ENCODE data around the gene GNAL. TPM values are rescaled to one million over a fixed set of nuclear protein-coding genes. Genes with fewer than 3 reads are reported as not detected.
"Not testable (repeated sequence)": the region's sequence is repeated elsewhere in the genome, so short reads cannot be mapped to it uniquely, and the experiment has no call there.

Gene GNAL
- total RNA-seq, 6 donors from 2014 or later = 1.00 to 6.7 (median 3.5) TPM

DNA sequence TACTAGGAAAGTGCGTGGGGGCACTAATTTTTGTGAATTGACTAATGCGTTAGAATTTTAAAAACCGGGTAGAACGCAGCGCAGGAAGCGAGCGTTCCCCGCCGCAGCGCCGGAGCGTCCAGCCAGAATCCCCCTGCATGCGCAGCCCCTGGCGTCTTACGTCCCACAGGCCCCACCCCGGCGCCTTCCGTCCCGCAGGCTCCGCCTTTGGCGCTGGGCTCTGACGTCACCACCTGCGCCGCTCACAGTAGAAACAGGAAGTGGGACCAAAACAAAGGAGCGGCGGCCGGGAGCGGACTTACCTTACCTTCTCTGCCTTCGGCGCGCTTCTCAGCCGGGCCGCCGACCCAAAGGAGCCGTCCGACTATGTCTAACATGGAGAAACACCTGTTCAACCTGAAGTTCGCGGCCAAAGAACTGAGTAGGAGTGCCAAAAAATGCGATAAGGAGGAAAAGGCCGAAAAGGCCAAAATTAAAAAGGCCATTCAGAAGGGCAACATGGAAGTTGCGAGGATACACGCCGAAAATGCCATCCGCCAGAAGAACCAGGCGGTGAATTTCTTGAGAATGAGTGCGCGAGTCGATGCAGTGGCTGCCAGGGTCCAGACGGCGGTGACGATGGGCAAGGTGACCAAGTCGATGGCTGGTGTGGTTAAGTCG lies 162.2 kb downstream of the GNAL start, which contains the start of gene CHMP1B:
CHMP1B (plus strand) TSS at position 268 of the 660 bp plus-strand sequence; CDS start at position 367, 99 bp downstream.
- peak; percentile 98 to 99 for TF ChIP-seq POLR2AphosphoS5 (IDR thresholded peaks at IDR 0.05)
- TF ChIP-seq, protein P1, sequence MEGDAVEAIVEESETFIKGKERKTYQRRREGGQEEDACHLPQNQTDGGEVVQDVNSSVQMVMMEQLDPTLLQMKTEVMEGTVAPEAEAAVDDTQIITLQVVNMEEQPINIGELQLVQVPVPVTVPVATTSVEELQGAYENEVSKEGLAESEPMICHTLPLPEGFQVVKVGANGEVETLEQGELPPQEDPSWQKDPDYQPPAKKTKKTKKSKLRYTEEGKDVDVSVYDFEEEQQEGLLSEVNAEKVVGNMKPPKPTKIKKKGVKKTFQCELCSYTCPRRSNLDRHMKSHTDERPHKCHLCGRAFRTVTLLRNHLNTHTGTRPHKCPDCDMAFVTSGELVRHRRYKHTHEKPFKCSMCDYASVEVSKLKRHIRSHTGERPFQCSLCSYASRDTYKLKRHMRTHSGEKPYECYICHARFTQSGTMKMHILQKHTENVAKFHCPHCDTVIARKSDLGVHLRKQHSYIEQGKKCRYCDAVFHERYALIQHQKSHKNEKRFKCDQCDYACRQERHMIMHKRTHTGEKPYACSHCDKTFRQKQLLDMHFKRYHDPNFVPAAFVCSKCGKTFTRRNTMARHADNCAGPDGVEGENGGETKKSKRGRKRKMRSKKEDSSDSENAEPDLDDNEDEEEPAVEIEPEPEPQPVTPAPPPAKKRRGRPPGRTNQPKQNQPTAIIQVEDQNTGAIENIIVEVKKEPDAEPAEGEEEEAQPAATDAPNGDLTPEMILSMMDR (IDR thresholded peaks at IDR 0.05) = no peak
- peak in 1 of 4 donors; percentile 92 for TF ChIP-seq EP300 (IDR thresholded peaks at IDR 0.05)
- TF ChIP-seq POLR2A (IDR thresholded peaks at IDR 0.05) = peak; percentile 89 to 99 (median 98)
- ATAC-seq (ENCODE audit: low FRiP score in 2 of 2) (peak; percentile 98 to 99), DNase-seq (peak; percentile 99 to 100)
- Histone ChIP-seq H3K9me3 (no peaks in the 10 kb centered on the region), H3K4me3 (peak within 1 kb of the TSS; percentile 71 to 92 (median 78)), H3K27ac (peak within 1 kb of the TSS; percentile 95 to 97 (median 96)), H3K27me3 (no peaks in the 10 kb centered on the region), H3K36me3 (peaks cover 0 to 11% (median 0%) of the 10 kb centered on the region in 4 donors), H3K4me1 (peaks cover 16 to 44% (median 33%) of the 10 kb centered on the region in 4 donors)
- WGBS, 2 donors = 0% methylated on average over 36 to 48 of the region's 53 CpGs

DNA sequence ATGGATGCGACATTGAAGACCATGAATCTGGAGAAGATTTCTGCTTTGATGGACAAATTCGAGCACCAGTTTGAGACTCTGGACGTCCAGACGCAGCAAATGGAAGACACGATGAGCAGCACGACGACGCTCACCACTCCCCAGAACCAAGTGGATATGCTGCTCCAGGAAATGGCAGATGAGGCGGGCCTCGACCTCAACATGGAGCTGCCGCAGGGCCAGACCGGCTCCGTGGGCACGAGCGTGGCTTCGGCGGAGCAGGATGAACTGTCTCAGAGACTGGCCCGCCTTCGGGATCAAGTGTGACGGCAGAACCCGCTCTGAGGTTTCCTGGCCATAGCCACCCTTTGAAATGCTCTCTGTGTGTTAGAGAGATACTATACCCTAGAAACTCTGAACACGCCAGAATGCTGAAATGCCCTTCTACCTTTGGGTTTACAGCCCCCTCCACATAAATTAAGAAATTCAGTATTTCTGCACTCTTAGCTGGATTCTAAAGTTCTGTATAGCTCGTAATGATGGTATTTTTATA lies 162.8 kb downstream of the GNAL start:
- no peaks in the 10 kb centered on the region for H3K9me3 ChIP-seq
- peaks cover 0 to 13% (median 0%) of the 10 kb centered on the region in 4 donors for H3K36me3 ChIP-seq
- H3K27ac ChIP-seq = peak overlapping the region; percentile 95 to 97 (median 96)
- peaks cover 16 to 49% (median 34%) of the 10 kb centered on the region in 4 donors for H3K4me1 ChIP-seq
- 1 to 2% methylated on average over 5 to 10 of the region's 23 CpGs for WGBS, 2 donors
- peak overlapping the region; percentile 71 to 92 (median 78) for H3K4me3 ChIP-seq
- peak; percentile 61 to 86 for DNase-seq
- peak; percentile 52 to 68 for ATAC-seq (ENCODE audit: low FRiP score in 2 of 2)
- no peaks in the 10 kb centered on the region for H3K27me3 ChIP-seq
- TF ChIP-seq EP300 (IDR thresholded peaks at IDR 0.05) = no peak
- TF ChIP-seq POLR2A (IDR thresholded peaks at IDR 0.05) = no peak
- no peak for TF ChIP-seq POLR2AphosphoS5 (IDR thresholded peaks at IDR 0.05)
- TF ChIP-seq, protein P1 (IDR thresholded peaks at IDR 0.05) = no peak

DNA sequence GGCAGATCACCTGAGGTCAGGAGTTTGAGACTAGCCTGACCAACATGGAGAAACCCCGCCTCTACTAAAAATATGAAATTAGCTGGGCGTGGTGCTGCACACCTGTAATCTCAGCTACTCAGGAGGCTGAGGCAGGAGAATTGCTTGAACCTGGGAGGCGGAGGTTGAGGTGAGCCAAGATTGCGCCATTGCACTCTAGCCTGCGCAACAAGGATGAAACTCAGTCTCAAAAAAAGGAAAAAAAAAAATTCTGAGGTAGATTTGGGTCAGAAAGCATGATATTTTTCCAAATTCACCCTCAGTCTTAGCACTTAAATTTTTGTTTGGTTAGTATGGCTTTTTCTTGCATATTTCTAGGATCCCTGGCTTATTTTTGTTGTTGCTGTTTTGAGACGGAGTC lies 165.5 kb downstream of the GNAL start:
- H3K27me3 ChIP-seq; H3K4me3 ChIP-seq; H3K27ac ChIP-seq; H3K9me3 ChIP-seq; ATAC-seq (ENCODE audit: low FRiP score in 2 of 2); DNase-seq: not testable (repeated sequence)
- 90 to 95% methylated on average over 6 of the region's 6 CpGs for WGBS, 2 donors
- Histone ChIP-seq H3K4me1 (peaks cover 16 to 58% (median 37%) of the 10 kb centered on the region in 4 donors), H3K36me3 (peaks cover 0 to 13% (median 0%) of the 10 kb centered on the region in 4 donors)

DNA sequence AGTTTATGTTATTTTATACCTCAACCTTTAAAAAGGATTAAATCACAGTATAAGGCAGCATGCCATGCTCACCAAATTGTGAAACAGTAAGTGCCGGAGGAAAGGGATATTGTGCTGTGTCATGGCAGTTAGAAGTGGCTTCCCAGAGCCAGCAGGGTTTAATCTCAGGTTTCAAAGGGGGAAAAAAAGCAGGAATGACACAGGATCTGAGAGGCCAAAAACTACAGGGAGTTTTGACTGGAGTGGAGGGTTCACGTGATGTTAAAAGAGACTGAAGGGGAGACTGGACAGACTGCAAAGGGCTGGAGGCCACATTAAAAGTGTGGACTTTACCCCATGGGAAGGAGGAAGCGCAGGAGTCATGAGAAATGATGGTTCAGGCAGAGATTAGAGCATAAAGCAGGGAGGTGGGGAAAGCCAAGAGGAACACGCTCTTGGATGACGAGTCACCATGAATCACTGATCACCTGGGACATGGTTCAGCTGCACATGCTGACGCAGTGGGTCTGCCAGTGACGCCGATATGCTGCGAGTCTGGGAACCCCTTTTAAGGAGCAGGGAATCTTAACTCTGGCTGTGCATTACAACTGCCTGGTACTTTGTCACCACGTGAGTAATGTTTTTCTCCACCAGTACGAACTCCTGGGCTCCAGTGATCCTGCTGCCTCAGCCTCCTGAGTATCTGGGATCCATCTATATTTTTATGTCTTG lies 168.3 kb downstream of the GNAL start:
- Histone ChIP-seq H3K36me3 (peaks cover 0 to 13% (median 0%) of the 10 kb centered on the region in 4 donors), H3K4me1 (peaks cover 16 to 60% (median 30%) of the 10 kb centered on the region in 4 donors), H3K27ac (peak overlapping the region; percentile 40 to 71 (median 55)), H3K4me3 (no peak overlapping the region), H3K27me3 (no peaks in the 10 kb centered on the region), H3K9me3 (no peaks in the 10 kb centered on the region)
- TF ChIP-seq, protein P1 (IDR thresholded peaks at IDR 0.05) = no peak
- peak in 2 of 4 donors; percentile 71 to 78 for TF ChIP-seq EP300 (IDR thresholded peaks at IDR 0.05)
- peak in 1 of 4 donors; percentile 49 for TF ChIP-seq POLR2A (IDR thresholded peaks at IDR 0.05)
- TF ChIP-seq POLR2AphosphoS5 (IDR thresholded peaks at IDR 0.05) = peak; percentile 28 to 53
- DNase-seq = peak in 1 of 2 donors; percentile 78
- peak; percentile 28 to 91 for ATAC-seq (ENCODE audit: low FRiP score in 2 of 2)
- 41 to 50% methylated on average over 10 to 11 of the region's 11 CpGs for WGBS, 2 donors

DNA sequence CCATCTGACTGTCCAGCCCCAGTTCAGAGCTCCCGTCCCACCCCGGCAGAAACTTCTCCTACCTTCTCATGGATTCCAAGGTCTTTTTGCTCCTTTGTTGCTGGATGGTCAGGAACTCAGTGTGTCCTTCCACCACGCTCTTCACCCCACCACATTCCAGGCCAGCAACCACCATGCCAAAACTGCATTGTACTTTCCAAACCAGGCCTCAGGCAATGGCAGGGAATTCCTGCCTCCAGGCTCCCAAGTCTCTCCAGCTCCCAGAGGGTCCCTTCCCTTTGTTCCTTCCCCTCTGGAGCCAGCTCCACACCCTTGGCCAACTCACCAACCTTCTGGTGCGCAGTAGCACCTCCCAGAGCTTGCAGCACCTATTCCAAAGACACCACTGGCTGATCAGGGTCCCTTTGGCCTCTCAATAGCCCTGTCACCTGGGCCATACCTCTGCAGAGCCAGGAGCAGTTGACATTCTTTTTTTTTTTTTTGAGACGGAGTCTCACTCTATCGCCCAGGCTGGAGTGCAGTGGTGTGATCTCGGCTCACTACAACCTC lies 170.3 kb downstream of the GNAL start:
- Histone ChIP-seq H3K4me3 (no peak overlapping the region), H3K27ac (no peak overlapping the region), H3K36me3 (peaks cover 0 to 13% (median 0%) of the 10 kb centered on the region in 4 donors), H3K9me3 (no peaks in the 10 kb centered on the region), H3K27me3 (no peaks in the 10 kb centered on the region), H3K4me1 (peaks cover 0 to 44% (median 16%) of the 10 kb centered on the region in 4 donors)
- ATAC-seq (ENCODE audit: low FRiP score in 2 of 2) (no peak), DNase-seq (no peak)
- WGBS, 2 donors = 88 to 93% methylated on average over 7 of the region's 7 CpGs
- TF ChIP-seq POLR2AphosphoS5 (IDR thresholded peaks at IDR 0.05) = no peak
